Measurements from ENCODE around the gene KCNJ18.
"Not testable (repeated sequence)": the region's sequence is repeated elsewhere in the genome, so short reads cannot be mapped to it uniquely, and the experiment has no call there.

KCNJ18 gene

DNA sequence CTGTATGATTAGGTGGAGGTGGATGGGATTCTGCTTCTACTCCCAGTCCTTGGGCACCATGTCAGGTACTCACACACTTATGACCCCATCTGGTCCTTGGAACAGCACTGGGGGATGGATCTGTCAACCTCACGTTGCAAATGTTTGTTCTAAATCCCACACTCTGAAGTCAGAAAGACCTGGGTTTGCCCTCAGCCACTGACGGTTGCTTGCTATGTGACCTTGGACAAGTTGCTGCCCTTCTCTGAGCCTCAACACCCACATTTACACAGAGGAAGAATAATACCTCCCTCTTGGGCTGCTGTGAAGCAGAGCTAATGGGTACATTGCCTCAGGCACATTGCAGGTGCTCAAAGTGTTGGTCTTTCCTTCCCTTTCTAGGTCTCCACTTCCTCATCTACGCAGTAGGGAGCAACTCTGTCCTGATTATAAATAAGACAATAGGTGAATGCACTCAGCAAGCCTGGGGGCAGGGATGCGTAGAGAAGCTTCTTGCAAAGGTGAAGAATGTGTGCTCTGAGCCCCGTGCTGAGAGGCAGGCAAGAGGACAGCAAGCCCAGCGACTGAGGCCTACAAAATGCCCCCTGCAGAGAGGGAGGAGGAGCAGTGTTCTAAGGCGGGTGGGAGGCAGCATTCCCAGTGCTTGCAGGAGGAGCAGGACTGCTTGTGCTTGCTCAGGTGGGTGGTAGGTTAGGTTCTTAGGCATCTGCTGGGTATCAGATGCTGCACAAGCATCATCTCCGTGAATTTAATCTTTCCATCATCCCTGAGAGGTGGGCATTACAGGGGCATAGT is 21.8 kb upstream of the KCNJ18 start:
- H3K27ac ChIP-seq (ENCODE audit: insufficient read depth, low read length, poor library complexity, severe bottlenecking); H3K9me3 ChIP-seq (ENCODE audit: control insufficient read depth, low read length); H3K27me3 ChIP-seq (replicated peaks; ENCODE audit: control insufficient read depth, insufficient read depth, low read length, poor library complexity, severe bottlenecking); H3K4me3 ChIP-seq (ENCODE audit: insufficient read depth, low read depth, low read length, poor library complexity, severe bottlenecking); DNase-seq; H3K4me1 ChIP-seq (ENCODE audit: control insufficient read depth, insufficient read depth, low read length, poor library complexity, severe bottlenecking); H3K36me3 ChIP-seq (ENCODE audit: control insufficient read depth, insufficient read depth, low read length): not testable (repeated sequence)

GRCh38 chr17:21671437-21671836 is 20.9 kb upstream of the KCNJ18 start:
- not testable (repeated sequence) for H3K27ac ChIP-seq (ENCODE audit: insufficient read depth, low read length, poor library complexity, severe bottlenecking); H3K27me3 ChIP-seq (replicated peaks; ENCODE audit: control insufficient read depth, insufficient read depth, low read length, poor library complexity, severe bottlenecking); H3K9me3 ChIP-seq (ENCODE audit: control insufficient read depth, low read length); H3K36me3 ChIP-seq (ENCODE audit: control insufficient read depth, insufficient read depth, low read length); DNase-seq; H3K4me3 ChIP-seq (ENCODE audit: insufficient read depth, low read depth, low read length, poor library complexity, severe bottlenecking); H3K4me1 ChIP-seq (ENCODE audit: control insufficient read depth, insufficient read depth, low read length, poor library complexity, severe bottlenecking)

DNA sequence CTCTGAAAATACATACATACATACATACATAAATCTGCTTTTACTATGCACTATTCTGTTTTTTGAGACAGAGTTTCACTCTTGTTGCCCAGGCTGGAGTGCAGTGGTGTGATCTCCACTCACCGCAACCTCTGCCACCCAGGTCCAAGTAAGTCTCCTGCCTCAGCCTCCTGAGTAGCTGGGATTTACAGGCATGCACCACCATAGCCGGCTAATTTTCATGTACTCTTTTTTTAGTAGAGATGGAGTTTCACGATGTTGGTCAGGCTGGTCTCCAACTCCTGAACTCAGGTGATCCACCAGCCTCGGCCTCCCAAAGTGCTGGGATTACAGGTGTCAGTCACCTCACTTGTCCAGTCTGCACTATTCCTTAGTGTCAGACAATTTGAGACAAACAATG is 20.5 kb upstream of the KCNJ18 start:
- not testable (repeated sequence) for H3K4me1 ChIP-seq (ENCODE audit: control insufficient read depth, insufficient read depth, low read length, poor library complexity, severe bottlenecking); H3K27ac ChIP-seq (ENCODE audit: insufficient read depth, low read length, poor library complexity, severe bottlenecking); H3K9me3 ChIP-seq (ENCODE audit: control insufficient read depth, low read length); DNase-seq; H3K4me3 ChIP-seq (ENCODE audit: insufficient read depth, low read depth, low read length, poor library complexity, severe bottlenecking); H3K27me3 ChIP-seq (replicated peaks; ENCODE audit: control insufficient read depth, insufficient read depth, low read length, poor library complexity, severe bottlenecking); H3K36me3 ChIP-seq (ENCODE audit: control insufficient read depth, insufficient read depth, low read length)

DNA sequence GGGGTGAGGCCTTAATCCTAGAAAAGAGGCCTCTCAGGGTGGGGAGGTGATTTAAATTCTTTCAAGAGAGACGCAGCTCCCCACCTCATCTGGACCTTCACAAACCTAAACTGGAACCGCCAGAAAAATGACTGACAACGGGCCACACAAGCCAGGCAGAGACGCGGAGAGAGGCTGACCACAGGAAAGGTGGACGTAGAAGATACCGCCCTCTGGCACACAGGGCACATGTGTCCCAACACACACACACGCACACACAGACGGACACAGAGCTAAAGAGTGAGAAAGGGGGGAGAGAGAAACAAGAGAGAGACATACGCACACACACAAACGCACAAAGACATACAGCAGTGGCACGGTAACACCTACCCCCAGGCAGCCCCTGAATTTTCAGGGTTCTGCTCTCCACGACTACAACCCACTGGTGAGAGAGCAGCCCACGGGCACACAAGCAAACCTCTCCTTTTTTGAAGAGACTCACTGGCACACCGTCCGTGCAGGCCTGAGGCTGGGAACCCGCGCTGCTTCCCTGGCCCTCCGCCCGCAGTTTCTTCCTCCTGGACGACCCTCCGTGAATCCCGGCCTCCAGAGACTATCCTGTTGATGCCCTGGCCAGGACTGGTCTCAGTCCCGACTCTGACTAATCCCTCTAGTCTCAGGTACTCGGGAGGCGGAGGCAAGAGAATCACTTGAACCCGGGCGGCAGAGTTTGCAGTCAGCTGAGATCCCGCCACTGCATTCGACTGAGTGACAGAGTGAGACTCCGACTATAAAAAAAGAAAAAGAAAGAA is 18.7 kb upstream of the KCNJ18 start:
- not testable (repeated sequence) for H3K27ac ChIP-seq (ENCODE audit: insufficient read depth, low read length, poor library complexity, severe bottlenecking); H3K36me3 ChIP-seq (ENCODE audit: control insufficient read depth, insufficient read depth, low read length); H3K27me3 ChIP-seq (replicated peaks; ENCODE audit: control insufficient read depth, insufficient read depth, low read length, poor library complexity, severe bottlenecking); DNase-seq; H3K9me3 ChIP-seq (ENCODE audit: control insufficient read depth, low read length); H3K4me3 ChIP-seq (ENCODE audit: insufficient read depth, low read depth, low read length, poor library complexity, severe bottlenecking); H3K4me1 ChIP-seq (ENCODE audit: control insufficient read depth, insufficient read depth, low read length, poor library complexity, severe bottlenecking)

DNA sequence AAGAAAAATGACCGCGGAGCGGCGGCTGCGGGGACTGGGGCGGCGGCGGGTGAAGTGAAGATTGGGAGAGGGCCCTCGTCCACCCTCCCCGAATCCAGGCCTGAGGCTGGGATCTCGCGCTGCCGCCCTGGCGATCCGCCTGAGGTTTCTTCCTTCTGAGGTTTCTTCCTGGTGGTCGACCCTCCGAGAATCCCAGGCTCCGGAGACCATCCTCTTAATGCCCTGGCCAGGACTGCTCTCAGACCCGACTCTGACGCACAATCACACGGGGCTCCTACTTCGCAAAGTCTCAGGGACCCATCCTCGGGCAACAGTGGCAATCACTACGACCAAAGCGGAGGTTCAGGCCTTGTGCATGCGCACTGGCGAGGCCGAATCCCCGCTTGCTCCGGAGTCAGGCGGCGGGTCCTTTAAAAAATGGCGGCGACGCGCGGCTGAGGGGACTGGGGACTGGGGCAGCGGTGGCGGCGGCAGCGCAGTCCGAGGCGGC is 18.0 kb upstream of the KCNJ18 start:
- Histone ChIP-seq H3K27me3 (replicated peaks; ENCODE audit: control insufficient read depth, insufficient read depth, low read length, poor library complexity, severe bottlenecking) (no peaks in the 10 kb centered on the region), H3K27ac (ENCODE audit: insufficient read depth, low read length, poor library complexity, severe bottlenecking) (no peak overlapping the region), H3K4me1 (ENCODE audit: control insufficient read depth, insufficient read depth, low read length, poor library complexity, severe bottlenecking) (no peaks in the 10 kb centered on the region), H3K9me3 (ENCODE audit: control insufficient read depth, low read length) (no peaks in the 10 kb centered on the region), H3K36me3 (ENCODE audit: control insufficient read depth, insufficient read depth, low read length) (no peaks in the 10 kb centered on the region), H3K4me3 (ENCODE audit: insufficient read depth, low read depth, low read length, poor library complexity, severe bottlenecking) (no peak overlapping the region)
- no peak for DNase-seq

DNA sequence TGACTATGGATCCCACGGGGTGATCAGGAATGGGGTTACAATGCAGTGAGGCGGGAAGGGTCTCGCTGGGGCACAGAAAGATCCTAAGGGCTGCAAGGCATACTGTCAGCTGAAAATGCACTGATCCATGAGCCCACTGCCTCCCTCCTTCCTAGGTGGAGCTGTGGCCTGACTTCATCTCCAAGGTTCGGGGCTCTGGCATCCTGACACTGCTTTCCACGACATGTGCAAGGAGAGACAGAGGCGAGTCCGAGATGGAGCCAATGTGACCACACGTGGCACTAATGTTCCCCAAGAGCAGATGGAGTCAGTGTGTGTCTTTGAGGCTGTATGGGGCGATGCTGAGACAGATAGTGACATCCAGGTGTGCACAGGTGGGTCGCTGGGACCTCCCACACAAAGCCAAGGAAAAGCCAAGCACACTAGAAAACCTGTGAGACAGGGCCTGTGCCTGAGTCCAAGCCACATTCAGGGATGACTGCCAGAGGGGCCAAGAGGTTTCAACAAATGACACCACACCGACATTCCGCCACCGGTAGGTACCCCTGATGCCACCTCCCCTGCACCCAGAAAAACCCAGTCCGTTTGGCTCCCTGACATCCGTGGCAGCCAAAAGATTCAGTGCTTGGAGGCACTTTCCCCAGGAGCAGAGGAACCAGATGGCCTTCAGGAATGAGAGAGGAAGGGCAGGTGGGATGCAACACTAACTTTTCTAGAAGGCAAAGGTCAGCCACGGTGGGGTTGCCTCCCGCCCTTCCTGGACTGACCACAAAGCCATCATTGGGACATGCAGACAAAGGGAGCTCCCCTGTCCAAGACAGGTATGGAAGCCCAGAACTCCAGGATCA is 17.2 kb upstream of the KCNJ18 start:
- not testable (repeated sequence) for H3K27me3 ChIP-seq (replicated peaks; ENCODE audit: control insufficient read depth, insufficient read depth, low read length, poor library complexity, severe bottlenecking); DNase-seq; H3K36me3 ChIP-seq (ENCODE audit: control insufficient read depth, insufficient read depth, low read length); H3K4me1 ChIP-seq (ENCODE audit: control insufficient read depth, insufficient read depth, low read length, poor library complexity, severe bottlenecking); H3K4me3 ChIP-seq (ENCODE audit: insufficient read depth, low read depth, low read length, poor library complexity, severe bottlenecking); H3K9me3 ChIP-seq (ENCODE audit: control insufficient read depth, low read length); H3K27ac ChIP-seq (ENCODE audit: insufficient read depth, low read length, poor library complexity, severe bottlenecking)

DNA sequence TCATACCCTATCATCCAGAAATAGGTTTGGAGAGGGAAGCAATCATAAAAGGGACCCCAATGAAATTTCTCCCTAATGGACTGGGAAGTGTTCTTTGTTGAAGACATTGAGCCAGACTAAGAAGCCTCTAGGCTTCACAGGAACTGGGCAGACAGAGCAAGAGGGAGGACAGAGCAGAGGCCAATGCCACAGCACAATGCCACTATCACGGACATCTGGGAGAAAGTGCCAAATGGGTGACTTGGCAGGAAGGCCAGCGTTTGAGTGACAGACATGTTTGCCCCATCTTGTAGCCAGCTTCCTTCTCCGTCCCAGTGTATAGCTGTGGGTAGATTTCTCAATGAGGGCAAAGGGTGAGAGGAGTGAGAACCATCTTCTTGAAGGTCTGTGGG is 16.6 kb upstream of the KCNJ18 start:
- H3K27me3 ChIP-seq (replicated peaks; ENCODE audit: control insufficient read depth, insufficient read depth, low read length, poor library complexity, severe bottlenecking); H3K4me1 ChIP-seq (ENCODE audit: control insufficient read depth, insufficient read depth, low read length, poor library complexity, severe bottlenecking); DNase-seq; H3K9me3 ChIP-seq (ENCODE audit: control insufficient read depth, low read length); H3K27ac ChIP-seq (ENCODE audit: insufficient read depth, low read length, poor library complexity, severe bottlenecking); H3K4me3 ChIP-seq (ENCODE audit: insufficient read depth, low read depth, low read length, poor library complexity, severe bottlenecking); H3K36me3 ChIP-seq (ENCODE audit: control insufficient read depth, insufficient read depth, low read length): not testable (repeated sequence)

DNA sequence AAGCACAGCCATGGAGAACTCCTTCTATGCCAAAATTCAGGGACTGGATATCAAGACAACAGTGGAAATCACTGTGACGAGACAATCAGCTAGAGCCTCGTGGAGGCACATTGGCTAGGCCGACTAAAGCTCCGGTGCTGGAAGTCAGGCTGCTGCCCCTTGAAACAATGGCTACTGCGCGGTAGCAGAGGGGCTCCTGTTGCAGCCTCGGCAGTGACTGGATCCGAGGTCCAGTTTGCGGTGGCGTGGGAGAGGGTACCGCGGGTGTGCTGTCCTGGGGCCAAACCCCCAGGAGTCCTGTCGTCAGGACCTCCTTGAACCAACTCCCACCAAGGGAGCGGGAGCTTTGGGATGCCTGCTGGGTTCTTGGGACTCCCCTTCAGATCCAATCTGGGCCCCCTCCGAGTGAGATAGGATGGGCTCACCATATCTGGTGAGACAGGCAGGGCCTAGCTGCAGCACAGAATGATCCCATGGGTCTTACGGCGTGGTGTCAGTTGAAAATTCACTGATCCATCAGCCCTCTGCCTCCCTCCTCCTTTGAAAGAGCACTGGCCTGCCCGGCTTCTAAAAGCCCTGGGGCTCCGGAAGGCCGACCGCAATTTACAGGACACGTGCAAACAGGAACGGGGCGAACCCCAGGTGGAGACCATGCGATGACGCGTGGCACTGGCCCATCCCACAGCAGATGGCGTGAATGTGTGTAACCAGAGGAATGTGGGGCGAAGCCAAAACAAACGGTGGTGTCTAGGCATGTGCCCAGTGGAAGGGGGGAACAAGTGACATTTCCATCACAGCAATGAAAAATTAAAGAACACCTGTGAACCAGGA is 15.8 kb upstream of the KCNJ18 start:
- no peak overlapping the region for H3K4me3 ChIP-seq (ENCODE audit: insufficient read depth, low read depth, low read length, poor library complexity, severe bottlenecking)
- H3K27ac ChIP-seq (ENCODE audit: insufficient read depth, low read length, poor library complexity, severe bottlenecking) = no peak overlapping the region
- H3K9me3 ChIP-seq (ENCODE audit: control insufficient read depth, low read length) = no peaks in the 10 kb centered on the region
- no peaks in the 10 kb centered on the region for H3K4me1 ChIP-seq (ENCODE audit: control insufficient read depth, insufficient read depth, low read length, poor library complexity, severe bottlenecking)
- no peak for DNase-seq
- H3K27me3 ChIP-seq (replicated peaks; ENCODE audit: control insufficient read depth, insufficient read depth, low read length, poor library complexity, severe bottlenecking) = no peaks in the 10 kb centered on the region
- H3K36me3 ChIP-seq (ENCODE audit: control insufficient read depth, insufficient read depth, low read length) = no peaks in the 10 kb centered on the region

DNA sequence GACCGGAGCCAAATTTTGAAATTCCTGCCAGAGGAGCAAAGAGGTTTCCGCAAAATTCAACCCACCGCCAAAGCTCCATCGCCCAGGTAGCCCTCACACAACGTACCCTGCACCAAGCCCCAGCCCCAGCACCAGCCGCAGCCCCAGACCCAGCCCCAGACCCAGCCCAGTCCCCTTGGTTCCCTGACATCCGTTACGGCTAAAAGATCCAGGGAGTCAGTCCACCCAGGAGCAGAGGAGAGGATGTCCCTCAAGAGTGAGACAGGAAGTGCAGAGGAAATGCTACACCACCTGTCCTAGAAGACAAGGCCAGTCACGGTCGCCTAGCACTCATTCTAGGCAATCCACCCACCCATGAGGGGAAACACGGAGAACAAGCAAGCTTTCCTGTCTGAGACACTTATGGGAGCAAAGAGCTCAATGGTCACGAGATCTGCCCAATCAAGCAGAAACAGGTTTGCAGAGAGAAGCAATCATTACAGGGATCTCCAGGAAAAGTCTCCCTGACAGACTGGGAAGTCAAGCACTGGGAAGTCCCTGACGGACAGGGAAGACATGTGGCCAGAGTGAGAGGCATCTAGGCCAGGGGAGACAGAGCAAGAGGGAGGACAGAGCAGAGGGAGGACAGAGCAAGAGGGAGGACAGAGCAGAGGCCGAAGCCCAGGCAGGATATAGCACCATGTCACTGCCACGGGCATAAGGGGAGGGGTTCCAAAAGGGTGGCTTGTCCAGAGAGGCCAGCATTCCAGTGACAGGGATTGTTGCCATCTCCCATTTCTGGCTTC is 15.0 kb upstream of the KCNJ18 start:
- H3K27ac ChIP-seq (ENCODE audit: insufficient read depth, low read length, poor library complexity, severe bottlenecking) = no peak overlapping the region
- no peak overlapping the region for H3K4me3 ChIP-seq (ENCODE audit: insufficient read depth, low read depth, low read length, poor library complexity, severe bottlenecking)
- no peak for DNase-seq
- no peaks in the 10 kb centered on the region for H3K9me3 ChIP-seq (ENCODE audit: control insufficient read depth, low read length)
- no peaks in the 10 kb centered on the region for H3K36me3 ChIP-seq (ENCODE audit: control insufficient read depth, insufficient read depth, low read length)
- no peaks in the 10 kb centered on the region for H3K4me1 ChIP-seq (ENCODE audit: control insufficient read depth, insufficient read depth, low read length, poor library complexity, severe bottlenecking)
- no peaks in the 10 kb centered on the region for H3K27me3 ChIP-seq (replicated peaks; ENCODE audit: control insufficient read depth, insufficient read depth, low read length, poor library complexity, severe bottlenecking)

Data from effector memory CD4-positive, alpha-beta T cell (primary cell).